ENCODE measurements around the gene CAPSL. TPM values are rescaled to one million over a fixed set of nuclear protein-coding genes. Genes with fewer than 3 reads are reported as not detected.
"Not testable (repeated sequence)": the region's sequence is repeated elsewhere in the genome, so short reads cannot be mapped to it uniquely, and the experiment has no call there.

The CAPSL gene
- total and polyA plus RNA-seq, 8 donors: not detected

DNA sequence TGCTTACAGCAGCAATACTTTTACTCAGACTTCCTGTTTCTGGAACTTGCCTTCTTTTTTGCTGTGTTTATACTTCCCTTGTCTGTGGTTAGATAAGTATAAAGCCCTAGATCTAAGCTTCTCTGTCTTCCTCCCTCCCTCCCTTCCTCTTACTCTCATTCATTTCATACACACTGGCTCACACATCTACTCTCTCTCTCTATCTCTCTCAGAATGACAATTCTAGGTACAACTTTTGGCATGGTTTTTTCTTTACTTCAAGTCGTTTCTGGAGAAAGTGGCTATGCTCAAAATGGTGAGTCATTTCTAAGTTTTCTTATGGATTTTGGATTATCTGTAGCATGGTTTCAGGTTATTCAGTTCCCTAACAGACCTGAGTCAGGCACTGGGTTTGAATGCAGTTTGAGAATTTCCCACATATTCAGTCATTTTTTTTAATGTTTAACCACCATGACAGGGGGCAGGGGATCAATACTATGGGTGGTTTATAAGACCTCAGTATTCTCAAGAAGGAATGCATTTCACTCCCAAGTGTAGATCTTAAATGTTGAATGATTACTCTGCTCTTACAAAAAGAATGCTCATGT is 81.6 kb downstream of the CAPSL start, which contains the start of gene IL7R:
TSS of gene IL7R (plus strand) at position 127 of the 587 bp plus-strand sequence. CDS start at position 214, 87 bp downstream.
- Histone ChIP-seq H3K27me3 (no peaks in the 10 kb centered on the region), H3K9me3 (no peaks in the 10 kb centered on the region), H3K27ac (peak within 1 kb of the TSS in 4 of 5 donors; percentile 31 to 48 (median 40)), H3K4me1 (no peaks in the 10 kb centered on the region), H3K36me3 (no peaks in the 10 kb centered on the region), H3K4me3 (peak within 1 kb of the TSS in 2 of 4 donors; percentile 2 to 17)
- 34 to 54% (median 41%) methylated on average over 1 of the region's 1 CpG for WGBS, 5 donors
- DNase-seq: peak in 1 of 2 donors; percentile 35
- TF ChIP-seq, protein P1, sequence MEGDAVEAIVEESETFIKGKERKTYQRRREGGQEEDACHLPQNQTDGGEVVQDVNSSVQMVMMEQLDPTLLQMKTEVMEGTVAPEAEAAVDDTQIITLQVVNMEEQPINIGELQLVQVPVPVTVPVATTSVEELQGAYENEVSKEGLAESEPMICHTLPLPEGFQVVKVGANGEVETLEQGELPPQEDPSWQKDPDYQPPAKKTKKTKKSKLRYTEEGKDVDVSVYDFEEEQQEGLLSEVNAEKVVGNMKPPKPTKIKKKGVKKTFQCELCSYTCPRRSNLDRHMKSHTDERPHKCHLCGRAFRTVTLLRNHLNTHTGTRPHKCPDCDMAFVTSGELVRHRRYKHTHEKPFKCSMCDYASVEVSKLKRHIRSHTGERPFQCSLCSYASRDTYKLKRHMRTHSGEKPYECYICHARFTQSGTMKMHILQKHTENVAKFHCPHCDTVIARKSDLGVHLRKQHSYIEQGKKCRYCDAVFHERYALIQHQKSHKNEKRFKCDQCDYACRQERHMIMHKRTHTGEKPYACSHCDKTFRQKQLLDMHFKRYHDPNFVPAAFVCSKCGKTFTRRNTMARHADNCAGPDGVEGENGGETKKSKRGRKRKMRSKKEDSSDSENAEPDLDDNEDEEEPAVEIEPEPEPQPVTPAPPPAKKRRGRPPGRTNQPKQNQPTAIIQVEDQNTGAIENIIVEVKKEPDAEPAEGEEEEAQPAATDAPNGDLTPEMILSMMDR (IDR thresholded peaks at IDR 0.05): no peak
- peak in 2 of 3 donors; percentile 35 to 62 for TF ChIP-seq POLR2AphosphoS5 (IDR thresholded peaks at IDR 0.05)
- TF ChIP-seq POLR2A (IDR thresholded peaks at IDR 0.05): peak in 1 of 4 donors; percentile 31
- TF ChIP-seq EP300 (IDR thresholded peaks at IDR 0.05): no peak
- intact Hi-C loops (cut with DNase I; ENCODE audit: low total_unique reads): no loop called here

DNA sequence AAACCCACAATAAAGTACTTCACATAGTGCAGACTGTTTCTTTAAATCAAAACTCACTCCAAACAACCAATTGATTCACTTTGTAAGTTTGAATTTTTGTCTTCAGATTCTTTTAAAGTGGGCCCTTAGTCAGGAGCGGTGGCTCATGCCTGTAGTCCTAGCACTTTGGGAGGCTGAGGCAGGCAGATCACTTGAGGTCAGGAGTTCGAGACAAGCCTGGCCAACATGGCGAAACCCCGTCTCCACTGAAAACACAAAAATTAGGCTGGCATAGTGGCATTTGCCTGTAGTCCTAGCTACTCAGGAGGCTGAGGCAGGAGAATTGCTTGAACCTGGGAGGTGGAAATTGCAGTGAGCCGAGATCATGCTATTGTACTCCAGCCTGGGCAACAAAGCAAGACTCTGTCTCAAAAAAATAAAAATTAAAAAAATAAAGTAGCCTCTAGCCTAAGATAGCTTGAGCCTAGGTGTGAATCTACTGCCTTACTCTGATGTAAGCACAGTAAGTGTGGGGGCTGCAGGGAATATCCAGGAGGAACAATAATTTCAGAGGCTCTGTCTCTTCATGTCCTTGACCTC is 82.1 kb downstream of the CAPSL start:
- peak overlapping the region in 4 of 5 donors; percentile 3 to 48 (median 40) for H3K27ac ChIP-seq
- DNase-seq; H3K4me3 ChIP-seq; H3K4me1 ChIP-seq; H3K9me3 ChIP-seq; H3K36me3 ChIP-seq; intact Hi-C loops (cut with DNase I; ENCODE audit: low total_unique reads); H3K27me3 ChIP-seq: not testable (repeated sequence)
- WGBS, 5 donors: 84 to 93% (median 89%) methylated on average over 5 of the region's 5 CpGs

DNA sequence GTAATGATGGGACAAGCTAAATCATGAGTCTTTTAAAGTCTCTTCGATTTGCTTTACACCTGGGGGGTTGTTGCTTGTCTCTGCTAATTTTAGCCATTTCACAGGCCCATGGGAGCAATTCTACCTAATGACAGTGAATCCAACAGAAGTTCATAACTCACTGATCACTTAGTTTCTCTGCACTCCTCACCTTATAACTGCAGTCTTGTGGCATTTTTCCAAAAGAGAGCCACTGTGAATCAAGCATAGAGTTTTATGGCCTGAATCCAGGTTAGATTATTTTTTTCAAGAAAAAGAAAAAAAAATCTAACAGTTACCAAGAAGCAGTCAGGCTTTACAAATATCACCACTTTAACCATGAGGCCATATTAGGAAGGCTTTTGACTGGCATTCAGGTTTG is 83.2 kb downstream of the CAPSL start:
- Histone ChIP-seq H3K4me1 (no peaks in the 10 kb centered on the region), H3K36me3 (no peaks in the 10 kb centered on the region), H3K27me3 (no peaks in the 10 kb centered on the region), H3K27ac (peak overlapping the region in 4 of 5 donors; percentile 3 to 35 (median 10)), H3K4me3 (no peak overlapping the region), H3K9me3 (no peaks in the 10 kb centered on the region)
- 52 to 75% (median 74%) methylated on average over 1 of the region's 1 CpG for WGBS, 5 donors
- no peak for DNase-seq
- TF ChIP-seq, protein P1 (IDR thresholded peaks at IDR 0.05): no peak
- no peak for TF ChIP-seq POLR2AphosphoS5 (IDR thresholded peaks at IDR 0.05)
- TF ChIP-seq POLR2A (IDR thresholded peaks at IDR 0.05): no peak
- no peak for TF ChIP-seq EP300 (IDR thresholded peaks at IDR 0.05)
- intact Hi-C loops (cut with DNase I; ENCODE audit: low total_unique reads): no loop called here

Small RNAs within 50 kb of the gene (small RNA-seq; reads per million reads assigned to genes)
- 0 reads per million in 4 donors for gene AC112204.1

Other genes with a start within 250 kb of the CAPSL start
- 100 to 1,000 TPM in 1 of 5 donors, 10 to 100 TPM in 2, 1 to 10 TPM in 2; 2.3 to 124 (median 20.7) TPM for gene IL7R, start 81.7 kb downstream of the CAPSL start, total RNA-seq
- 1 to 10 TPM; 2.2 to 7.5 (median 2.3) TPM for gene IL7R, start 81.7 kb downstream of the CAPSL start, polyA plus RNA-seq
- gene UGT3A1, start 52.8 kb upstream of the CAPSL start, total RNA-seq: under 1 TPM in 1 of 5 donors, not detected in 4; 0.92 TPM
- gene UGT3A1, start 52.8 kb upstream of the CAPSL start, polyA plus RNA-seq: not detected
- not detected for gene UGT3A2, start 128.3 kb upstream of the CAPSL start, total RNA-seq
- gene UGT3A2, start 128.3 kb upstream of the CAPSL start, polyA plus RNA-seq: 1 to 10 TPM in 1 of 3 donors, not detected in 2; 2.0 TPM
- 100 to 1,000 TPM in 1 of 5 donors, 10 to 100 TPM in 2, 1 to 10 TPM in 1, under 1 TPM in 1; 0.58 to 122 (median 10.3) TPM for gene LMBRD2, start 213.3 kb upstream of the CAPSL start, total RNA-seq
- 1 to 10 TPM; 1.4 to 2.7 (median 1.7) TPM for gene LMBRD2, start 213.3 kb upstream of the CAPSL start, polyA plus RNA-seq
- gene SKP2, start 213.5 kb upstream of the CAPSL start, total RNA-seq: 10 to 100 TPM in 4 of 5 donors, 1 to 10 TPM in 1; 4.3 to 25.7 (median 20.3) TPM
- 1 to 10 TPM; 2.4 to 4.2 (median 2.9) TPM for gene SKP2, start 213.5 kb upstream of the CAPSL start, polyA plus RNA-seq

Data from stomach (tissue), 9 donors.